ENCODE data around the gene LIMS1.

GRCh38 chr2:108629417-108629816 is 95.1 kb downstream of the LIMS1 start:
- TF ChIP-seq SP1 (IDR thresholded peaks at IDR 0.05; ENCODE audit: low read depth): no peak
- no peak for TF ChIP-seq CTCF (IDR thresholded peaks at IDR 0.05 in 2 of 3, conservative IDR thresholded peaks at IDR 0.05 in 1 of 3; ENCODE audit: borderline replicate concordance in 1 of 3, insufficient read depth in 1 of 3, low read depth in 2 of 3, low read length in 2 of 3)
- no peak for TF ChIP-seq POLR2A (IDR thresholded peaks at IDR 0.05; ENCODE audit: borderline replicate concordance, extremely low read depth, insufficient read depth, insufficient read length)
- no peak for TF ChIP-seq EZH2 (IDR thresholded peaks at IDR 0.05)
- no peak for TF ChIP-seq CEBPB (IDR thresholded peaks at IDR 0.05; ENCODE audit: low read depth)
- no peak for TF ChIP-seq ZFX (IDR thresholded peaks at IDR 0.05)
- TF ChIP-seq REST (IDR thresholded peaks at IDR 0.05; ENCODE audit: low read depth): no peak
- TF ChIP-seq POLR2AphosphoS5 (IDR thresholded peaks at IDR 0.05; ENCODE audit: low read depth, low read length): no peak
